HG02588 (cell line): ENCODE data around the gene MTCL1.

Experiments used
- ATAC-seq: cut with Tn5 transposase; IDR thresholded peaks from one replicate; pipeline ENCODE4 v1.9.1; 2021; ENCODE audit warnings: mild to moderate bottlenecking, moderate library complexity; ENCODE audit not compliant: unreplicated experiment

The MTCL1 gene

DNA sequence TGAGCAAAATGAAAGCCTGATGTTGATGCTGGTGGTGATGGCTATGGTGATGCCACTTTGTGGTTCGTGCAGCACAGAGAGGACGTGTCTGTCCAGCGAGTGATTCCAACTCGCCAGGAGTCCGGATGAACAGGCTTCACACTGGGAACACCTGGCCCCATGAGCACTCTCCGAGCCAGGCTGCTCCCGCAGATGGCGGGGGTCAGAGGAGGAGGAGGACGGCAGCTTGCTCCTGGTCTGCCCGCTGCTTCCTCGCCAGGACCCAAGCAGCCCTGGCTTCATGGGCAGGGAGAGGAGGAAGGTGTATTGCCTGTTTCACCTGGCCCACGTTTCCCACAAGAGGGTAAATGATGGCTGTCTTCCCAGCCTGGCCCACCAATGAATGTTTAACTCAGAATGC, 121.6 kb downstream of the MTCL1 start:
- no peak for ATAC-seq

DNA sequence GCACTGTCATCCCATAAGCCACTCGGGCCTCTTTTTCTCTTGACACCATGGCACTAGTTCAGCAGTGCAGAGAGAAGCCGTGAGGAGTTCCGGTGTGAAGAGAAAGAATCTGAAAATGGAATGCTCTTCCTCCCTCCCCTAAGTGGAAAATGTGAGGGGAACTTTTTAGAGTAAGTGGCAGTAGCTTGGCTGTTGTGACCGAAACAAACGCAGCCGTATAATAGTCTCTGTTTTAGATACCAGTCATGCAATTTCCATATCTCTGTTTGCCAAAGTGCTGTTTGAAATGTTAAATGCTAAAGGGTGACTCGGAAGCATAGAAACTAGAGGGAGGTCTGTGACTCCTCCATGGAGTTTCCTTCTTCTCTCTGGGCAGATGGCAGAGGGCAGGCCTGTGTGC, 122.9 kb downstream of the MTCL1 start:
- ATAC-seq: no peak

GRCh38 chr18:8828798-8829197, 123.4 kb downstream of the MTCL1 start:
- ATAC-seq: no peak

GRCh38 chr18:8830067-8831060, 125.0 kb downstream of the MTCL1 start:
- ATAC-seq: no peak

DNA sequence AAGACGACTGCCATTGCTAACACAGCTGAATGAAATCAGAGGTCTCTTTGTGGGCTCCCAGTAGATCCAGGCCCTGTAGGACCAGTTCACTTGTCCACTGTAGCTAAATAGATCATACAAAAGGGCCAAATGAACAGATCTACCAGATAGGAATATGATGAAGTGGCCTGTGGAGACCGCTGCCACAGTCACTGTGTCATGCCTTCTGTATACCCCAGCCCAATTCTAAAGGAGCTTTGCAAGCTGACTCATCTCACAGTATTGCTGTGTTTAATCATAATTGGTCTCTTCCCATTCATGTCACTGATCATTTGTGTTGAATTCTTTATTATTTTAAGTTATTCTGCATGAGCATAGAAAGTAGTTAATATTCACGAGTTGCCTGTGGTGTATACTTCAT, 125.8 kb downstream of the MTCL1 start:
- ATAC-seq: no peak

DNA sequence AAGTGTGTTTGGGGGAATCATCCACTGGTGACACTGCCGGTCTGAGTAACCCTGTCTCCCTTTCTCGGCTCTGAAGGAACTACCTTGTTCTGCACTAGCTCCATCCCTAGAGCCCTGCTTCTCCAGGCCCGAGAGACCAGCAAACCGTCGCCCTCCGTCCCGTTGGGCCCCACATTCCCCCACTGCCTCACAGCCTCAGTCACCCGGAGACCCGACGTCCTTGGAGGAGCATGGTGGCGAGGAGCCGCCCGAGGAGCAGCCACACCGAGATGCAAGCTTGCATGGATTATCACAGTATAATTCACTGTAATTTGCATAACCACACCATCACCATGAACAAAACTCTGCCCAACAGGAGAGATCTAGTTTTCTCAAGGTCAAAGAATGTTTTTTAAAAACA, 126.2 kb downstream of the MTCL1 start:
- ATAC-seq: no peak

DNA sequence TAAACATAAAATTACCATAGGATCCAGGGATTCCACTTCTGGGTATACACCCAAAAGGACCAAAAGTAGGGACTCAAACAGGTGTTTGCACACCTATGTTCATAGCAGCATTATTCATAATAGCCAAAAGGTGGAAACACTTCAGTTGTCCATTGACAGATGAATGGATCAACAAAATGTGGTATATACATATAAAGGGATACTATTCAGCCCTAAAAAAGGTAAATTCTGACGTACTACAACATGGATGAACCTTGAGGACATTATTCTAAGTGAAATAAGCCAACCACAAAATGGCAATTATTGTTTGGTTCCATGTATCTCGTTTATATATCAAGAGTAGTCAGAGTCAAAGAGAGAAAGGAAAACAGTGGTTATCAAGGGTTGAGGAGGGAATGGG, 128.1 kb downstream of the MTCL1 start:
- no peak for ATAC-seq

GRCh38 chr18:8834881-8835280, 129.5 kb downstream of the MTCL1 start:
- ATAC-seq: no peak

- no peak for ATAC-seq
Measured at GRCh38 chr18:8835521-8835953, 130.2 kb downstream of the MTCL1 start.

- ATAC-seq: no peak
Measured at GRCh38 chr18:8839281-8839680, 133.9 kb downstream of the MTCL1 start.

DNA sequence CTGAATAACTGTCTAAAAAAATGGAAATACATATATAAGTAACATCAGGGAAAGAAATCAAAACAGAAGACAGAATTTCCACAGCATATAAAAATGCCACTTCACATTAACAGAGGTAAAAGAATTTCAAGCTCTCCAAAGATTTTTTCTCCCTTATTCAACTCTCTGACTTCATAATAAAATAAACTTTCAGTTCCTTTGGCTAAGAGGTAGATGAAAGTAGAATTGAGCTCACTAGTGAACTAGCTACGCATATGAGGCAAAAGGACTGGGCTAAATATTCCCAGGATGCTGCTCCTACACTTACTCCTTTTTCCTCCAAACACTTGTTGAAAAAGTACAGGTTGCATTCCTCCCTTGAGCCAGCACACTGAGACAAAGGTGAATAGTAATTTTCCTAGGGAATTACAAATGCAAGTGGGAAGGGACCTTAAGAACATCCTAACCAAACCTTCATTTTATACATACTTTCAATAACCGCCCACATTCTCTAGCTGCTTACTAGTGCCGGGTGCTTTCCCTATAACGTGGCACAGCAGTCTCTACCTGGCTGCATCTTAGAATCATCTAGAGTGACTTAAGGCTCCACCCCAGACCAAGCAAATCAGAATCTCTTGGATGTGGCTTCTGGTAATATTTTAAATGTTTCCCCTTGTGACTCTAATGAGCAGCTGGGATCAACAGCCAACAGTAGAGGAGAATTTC, 136.6 kb downstream of the MTCL1 start:
- no peak for ATAC-seq

- no peak for ATAC-seq
Measured at GRCh38 chr18:8842506-8842905, 137.2 kb downstream of the MTCL1 start.

DNA sequence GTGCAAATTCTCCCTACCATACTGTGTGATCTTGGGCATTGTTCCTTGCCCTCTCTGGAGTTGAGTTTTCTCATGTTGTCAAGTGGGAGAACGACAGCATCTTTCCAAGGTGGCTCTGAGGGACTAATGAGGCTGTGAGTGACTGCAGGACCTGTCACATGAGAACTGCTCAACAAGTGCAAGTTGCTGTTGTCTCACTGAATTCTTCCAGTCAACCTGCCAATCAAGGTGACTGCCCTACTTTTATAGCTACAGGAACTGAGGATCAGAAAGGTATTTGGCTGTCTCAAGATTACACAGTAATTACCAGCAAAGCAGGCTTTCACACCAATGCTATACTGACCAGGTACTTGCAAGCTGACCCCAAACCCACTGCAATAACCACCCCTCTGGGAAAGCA, 137.6 kb downstream of the MTCL1 start:
- no peak for ATAC-seq

DNA sequence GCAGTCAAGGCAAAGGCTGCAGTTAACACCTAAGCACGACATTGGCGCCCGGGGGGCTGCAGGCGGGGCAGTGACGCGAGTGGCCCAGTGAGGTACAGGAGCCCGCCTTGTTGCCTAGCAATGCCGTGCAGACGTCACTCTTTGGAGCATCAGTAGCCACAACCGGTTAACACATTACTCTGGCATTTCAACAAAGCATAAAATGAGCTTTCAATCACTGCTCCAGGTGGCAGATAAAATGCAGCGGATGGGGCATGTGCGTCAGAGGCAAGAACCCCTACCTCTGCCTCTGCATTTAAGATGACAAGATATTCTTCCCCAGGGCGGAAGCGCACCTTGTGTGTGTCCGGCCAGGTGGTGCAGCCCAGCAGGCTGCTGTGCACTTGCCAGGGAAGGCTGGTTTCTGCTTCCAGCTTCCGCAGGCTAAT, 139.4 kb downstream of the MTCL1 start:
- no peak for ATAC-seq

GRCh38 chr18:8845506-8845905, 140.2 kb downstream of the MTCL1 start:
- no peak for ATAC-seq

- no peak for ATAC-seq
Measured at GRCh38 chr18:8847066-8847755, 141.9 kb downstream of the MTCL1 start.

- ATAC-seq: no peak
Measured at GRCh38 chr18:8847900-8848299, 142.5 kb downstream of the MTCL1 start.

DNA sequence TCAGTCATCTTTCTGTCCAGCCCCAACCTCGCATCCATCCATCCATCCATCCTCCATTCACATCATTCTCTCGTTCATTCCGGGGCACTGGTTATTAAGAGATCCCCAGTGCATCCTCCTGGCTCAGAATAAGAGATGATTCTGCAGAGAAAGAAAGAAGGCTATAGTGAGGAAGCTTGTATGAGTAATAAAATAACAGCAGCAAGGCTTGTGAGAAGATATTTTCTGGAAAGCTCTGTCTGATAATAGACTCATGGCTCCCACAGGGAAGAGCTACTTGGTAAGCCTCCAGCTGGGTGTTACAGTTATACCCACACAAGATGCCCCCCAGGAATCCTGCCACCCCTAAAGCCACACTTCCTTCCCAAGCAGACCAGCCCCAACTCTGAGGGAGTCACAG, 143.2 kb downstream of the MTCL1 start:
- ATAC-seq: no peak

DNA sequence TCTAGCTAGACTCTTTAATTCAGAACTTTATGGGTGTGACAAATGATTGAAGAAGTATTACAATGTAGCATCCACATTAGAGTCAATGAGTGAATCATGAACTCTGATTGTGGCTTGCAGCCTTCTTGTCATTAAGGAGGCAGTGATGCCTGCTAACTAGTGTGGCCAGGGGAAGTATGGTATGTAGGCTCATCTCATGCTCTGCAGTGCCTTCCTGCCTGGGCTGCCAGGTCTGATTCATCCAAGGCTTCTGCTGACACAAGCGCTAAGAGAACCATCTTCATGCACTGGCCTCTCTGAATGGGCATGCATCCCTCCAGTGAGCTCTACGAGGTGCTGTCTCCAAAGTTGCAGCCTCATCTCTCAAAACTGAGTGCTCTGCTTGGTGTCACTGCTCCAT, 144.3 kb downstream of the MTCL1 start:
- ATAC-seq: no peak

DNA sequence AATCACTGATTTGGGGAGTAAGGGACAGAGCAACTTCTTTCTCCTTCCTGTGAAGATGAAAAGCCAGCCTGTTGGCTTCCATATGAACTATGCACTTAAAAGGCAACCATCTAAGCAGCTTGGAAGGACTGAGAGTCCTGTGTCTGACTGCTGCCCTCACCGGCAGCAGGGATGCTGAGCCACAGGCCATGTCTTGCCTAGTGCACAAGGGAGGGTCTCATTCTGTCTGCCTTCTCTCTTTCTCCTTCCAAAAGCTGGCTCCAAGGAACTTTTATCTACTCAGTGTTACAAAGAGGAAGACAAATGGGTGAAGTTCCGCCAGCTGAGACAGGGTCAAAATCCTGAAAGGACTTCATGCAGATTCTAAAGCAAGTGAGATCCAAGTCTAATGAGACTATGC, 146.3 kb downstream of the MTCL1 start:
- no peak for ATAC-seq

- ATAC-seq: no peak
Measured at GRCh38 chr18:8854550-8854949, 149.2 kb downstream of the MTCL1 start.
